ENCODE data around the gene SLC44A3.

DNA sequence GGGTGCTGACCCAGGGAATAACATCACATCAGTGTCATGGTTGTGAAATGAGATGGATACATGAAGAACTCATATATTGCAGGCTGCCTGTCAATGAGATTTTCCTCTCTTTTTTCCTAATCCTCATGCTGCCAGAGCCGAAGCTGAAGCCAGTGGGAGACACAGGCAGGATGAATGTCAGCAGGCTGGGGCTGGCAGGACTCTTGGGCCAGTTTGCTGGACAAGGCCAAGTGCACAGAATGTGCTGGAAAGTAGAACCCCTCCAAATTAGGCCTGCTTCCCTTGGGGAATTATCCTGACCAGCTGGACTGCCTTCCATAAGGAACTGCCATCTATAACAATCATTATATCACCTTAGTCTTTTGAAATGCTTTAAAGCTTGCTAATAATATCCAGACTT is 31.4 kb downstream of the SLC44A3 start:
- TF ChIP-seq BHLHE40 (IDR thresholded peaks at IDR 0.05; ENCODE audit: low read length) (no peak), POLR2A (IDR thresholded peaks at IDR 0.05; ENCODE audit: insufficient read depth in 1 of 2, low read depth in 2 of 2, low read length in 2 of 2) (no peak), HIVEP1 (CRISPR knock-in tag; IDR thresholded peaks at IDR 0.05) (no peak), POLR2AphosphoS2 (IDR thresholded peaks at IDR 0.05; ENCODE audit: low read depth, low read length) (no peak), KAT8 (CRISPR knock-in tag; IDR thresholded peaks at IDR 0.05) (no peak), TP53 (CRISPR knock-in tag; conservative IDR thresholded peaks at IDR 0.05) (no peak), POLR2AphosphoS5 (IDR thresholded peaks at IDR 0.05; ENCODE audit: low read depth, low read length) (no peak), SETDB1 (CRISPR knock-in tag; IDR thresholded peaks at IDR 0.05; ENCODE audit: borderline replicate concordance) (no peak), PRDM10 (CRISPR knock-in tag; IDR thresholded peaks at IDR 0.05; ENCODE audit: low read depth) (no peak), CCDC6 (CRISPR knock-in tag; IDR thresholded peaks at IDR 0.05) (no peak), SMC3 (IDR thresholded peaks at IDR 0.05; ENCODE audit: low read length) (no peak), MTF2 (CRISPR knock-in tag; IDR thresholded peaks at IDR 0.05; ENCODE audit: borderline replicate concordance) (no peak), NKX3-1 (CRISPR knock-in tag; IDR thresholded peaks at IDR 0.05) (no peak), JUN (CRISPR knock-in tag; IDR thresholded peaks at IDR 0.05) (no peak)

All from HepG2 (cell line).